Measurements from ENCODE around the gene OSCAR.

Gene OSCAR, protein sequence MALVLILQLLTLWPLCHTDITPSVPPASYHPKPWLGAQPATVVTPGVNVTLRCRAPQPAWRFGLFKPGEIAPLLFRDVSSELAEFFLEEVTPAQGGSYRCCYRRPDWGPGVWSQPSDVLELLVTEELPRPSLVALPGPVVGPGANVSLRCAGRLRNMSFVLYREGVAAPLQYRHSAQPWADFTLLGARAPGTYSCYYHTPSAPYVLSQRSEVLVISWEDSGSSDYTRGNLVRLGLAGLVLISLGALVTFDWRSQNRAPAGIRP

GRCh38 chr19:54100561-54100960 is at the start of gene OSCAR:
Gene OSCAR (minus strand): TSS chr19:54100803. CDS start chr19:54100792, 11 bp downstream.
- peak; percentile 70 for DNase-seq

DNA sequence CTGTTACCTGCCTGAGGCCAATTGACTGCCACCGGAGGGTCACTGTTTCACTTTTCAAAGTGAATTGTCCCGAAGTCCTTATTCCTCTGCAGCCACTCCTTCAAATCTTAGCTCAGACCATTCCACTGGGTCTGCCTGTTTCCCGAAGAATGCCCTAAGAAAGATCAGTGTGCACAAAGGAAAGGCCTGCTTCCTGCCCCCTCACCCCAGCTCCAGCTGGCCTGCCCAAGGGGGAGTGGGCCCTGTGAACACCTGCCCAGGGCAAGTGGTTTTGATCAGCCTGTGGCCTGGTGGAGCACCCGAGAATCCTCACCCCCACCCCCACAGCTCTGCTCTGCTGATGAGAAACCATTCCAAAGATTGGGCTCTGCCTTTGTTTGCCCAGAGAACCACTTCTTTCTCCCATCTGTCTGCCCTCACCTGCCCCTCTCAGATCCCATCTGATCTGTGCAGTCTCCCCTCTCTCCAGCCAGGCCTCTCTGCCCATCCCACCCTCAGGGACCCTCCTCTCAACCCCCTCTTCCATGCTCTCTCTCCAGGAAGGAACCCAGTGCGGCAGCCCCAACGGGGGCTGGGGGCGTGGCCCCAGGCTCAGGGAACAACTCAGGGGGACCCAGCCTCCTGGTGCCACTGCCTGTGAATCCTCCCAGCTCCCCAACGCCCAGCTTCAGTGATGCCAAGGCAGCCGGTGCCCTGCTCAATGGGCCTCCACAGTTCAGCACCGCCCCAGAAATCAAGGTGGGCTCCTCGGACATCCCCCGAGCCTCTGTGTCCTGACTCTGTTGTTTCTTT is 48.6 kb upstream of the OSCAR start:
- DNase-seq = no peak

DNA sequence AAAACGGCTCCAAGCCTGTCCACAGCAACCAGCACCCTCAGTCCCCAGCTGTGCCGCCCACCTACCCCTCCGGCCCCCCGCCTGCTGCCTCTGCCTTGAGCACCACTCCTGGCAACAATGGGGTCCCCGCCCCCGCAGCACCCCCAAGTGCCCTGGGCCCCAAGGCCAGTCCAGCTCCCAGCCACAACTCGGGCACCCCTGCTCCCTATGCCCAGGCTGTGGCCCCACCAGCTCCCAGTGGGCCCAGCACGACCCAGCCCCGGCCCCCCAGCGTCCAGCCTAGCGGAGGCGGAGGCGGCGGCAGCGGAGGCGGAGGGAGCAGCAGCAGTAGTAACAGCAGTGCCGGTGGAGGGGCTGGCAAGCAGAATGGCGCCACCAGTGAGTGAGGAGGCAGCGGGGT is 47.6 kb upstream of the OSCAR start:
- DNase-seq = no peak

DNA sequence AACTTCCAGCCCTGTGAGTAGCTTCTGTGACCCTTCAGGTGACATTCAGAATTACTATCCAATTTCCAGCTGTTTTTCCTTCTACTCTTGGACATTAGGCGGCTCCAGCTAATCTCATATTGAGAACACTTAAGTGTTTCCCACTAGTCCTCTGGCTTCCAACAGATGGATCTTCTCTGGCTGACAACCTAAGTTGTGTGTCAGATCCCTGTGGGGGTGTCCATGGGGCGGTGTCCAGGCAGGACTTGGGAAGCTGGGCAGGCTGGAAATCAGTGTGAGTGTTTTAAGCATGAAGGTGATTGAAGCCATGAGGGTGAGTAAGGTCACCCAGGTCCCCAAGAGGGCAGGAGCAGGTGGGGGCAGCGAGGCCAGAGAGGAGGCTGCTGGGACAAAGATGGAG is 47.1 kb upstream of the OSCAR start:
- no peak for DNase-seq

DNA sequence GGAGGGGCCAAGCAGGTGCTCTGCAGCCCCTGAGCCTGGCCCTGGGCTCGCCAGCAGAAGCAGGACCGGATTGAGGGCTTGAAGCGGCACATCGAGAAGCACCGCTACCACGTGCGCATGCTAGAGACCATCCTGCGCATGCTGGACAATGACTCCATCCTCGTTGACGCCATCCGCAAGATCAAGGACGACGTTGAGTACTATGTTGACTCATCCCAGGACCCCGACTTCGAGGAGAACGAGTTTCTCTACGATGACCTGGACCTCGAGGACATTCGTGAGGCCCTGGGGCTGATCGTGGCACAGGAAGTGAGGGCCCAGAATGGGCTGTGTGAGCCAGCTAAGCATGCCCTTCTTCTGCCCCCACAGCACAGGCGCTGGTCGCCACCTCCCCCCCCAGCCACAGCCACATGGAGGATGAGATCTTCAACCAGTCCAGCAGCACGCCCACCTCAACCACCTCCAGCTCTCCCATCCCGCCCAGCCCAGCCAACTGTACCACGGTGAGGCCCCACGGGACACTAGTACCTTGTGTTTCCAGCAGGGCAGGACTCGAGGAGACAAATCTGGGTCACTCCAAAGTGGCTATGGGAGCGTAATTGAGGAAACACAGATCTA is 45.0 kb upstream of the OSCAR start:
- DNase-seq = no peak

DNA sequence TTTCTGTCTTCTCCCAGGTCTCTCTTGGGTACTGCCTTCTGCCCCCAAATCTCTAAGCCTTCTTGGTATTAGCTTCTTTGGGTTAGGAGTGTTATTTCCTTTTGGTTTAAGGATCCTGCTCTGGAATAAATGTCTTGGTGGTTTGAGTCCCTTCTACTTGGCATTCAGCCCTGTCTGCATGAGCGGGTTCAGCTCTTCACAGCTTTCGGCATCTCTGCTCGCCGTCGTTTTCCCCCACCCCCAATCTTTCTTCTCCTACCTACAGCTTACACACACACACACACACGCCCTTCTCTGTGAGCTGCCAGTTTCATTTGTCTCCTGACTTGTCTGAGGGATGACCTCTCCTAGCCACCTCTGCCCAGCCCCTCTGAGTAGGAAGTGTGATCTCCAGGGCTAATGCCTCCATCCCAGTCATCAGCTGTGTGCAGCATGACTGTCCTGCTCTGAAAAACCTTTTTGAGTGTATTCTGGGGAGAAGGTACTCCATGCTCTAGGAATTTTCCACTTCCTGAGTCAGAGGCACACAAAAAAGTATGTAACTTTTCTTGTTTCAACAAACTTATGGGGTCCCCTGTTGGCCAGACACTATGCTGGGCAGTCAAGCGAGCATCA is 41.7 kb upstream of the OSCAR start:
- no peak for DNase-seq

DNA sequence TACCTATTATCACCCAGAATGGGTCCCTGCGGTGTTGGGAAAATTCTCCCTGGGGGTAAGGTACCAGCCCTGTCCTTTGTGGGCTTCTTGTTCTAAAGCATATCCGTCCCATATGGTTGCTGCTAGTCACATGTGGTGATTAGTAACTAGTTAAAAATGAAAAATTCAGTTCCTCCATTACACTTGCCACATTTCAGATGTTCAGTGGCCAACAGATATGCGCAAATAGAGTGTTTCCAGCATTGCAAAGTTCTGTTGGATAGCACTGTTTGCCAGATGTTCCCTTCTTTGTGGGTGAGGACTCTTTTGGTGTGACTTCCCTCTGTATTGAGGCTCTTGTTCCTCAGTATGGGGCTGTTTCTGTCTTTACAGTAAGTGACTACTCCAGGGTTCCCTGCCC is 40.8 kb upstream of the OSCAR start:
- DNase-seq = no peak

- DNase-seq = no peak
Observed at GRCh38 chr19:54138489-54139256, 38.1 kb upstream of the OSCAR start.

DNA sequence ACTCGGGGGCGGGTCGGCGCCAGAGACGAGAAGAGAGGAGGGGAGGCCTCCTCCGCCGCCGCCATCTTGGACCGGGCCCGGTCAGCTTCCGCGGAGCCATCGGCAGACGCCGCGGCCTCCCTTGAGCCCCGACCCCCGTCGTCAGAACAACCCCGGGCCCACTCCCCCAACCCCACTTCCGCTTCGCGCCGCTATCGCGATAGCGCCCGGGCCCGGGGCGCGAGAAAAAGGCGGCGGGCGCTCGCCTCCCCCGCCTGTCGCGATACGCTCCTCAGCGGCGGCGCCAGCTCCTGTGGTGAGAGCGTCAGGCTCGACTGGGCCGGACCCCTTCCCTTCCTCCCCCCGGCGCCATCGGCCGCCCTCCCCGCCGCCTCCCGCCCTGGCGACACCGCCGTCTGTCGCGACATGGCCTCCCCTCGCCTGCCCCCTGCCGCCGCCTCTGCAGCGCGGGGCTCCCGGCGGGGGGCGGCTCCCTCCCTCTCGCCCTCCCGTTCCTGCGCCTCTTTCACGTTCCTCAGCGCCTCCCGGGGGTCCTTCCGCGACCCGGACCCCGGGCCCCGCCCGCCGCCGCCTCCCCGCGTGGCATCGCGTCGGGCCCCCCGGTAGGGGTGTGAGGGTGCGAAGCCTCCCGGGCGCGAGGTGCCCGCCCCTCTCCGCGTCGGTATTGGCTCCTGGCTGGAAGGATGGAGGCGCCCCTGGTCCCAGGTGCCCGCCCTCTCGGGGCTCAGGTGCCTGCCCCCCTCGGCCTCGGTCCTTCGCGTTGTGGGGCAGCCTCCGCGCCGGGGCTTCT is 37.3 kb upstream of the OSCAR start, which contains the start of gene CNOT3:
CNOT3 (plus strand) TSS at position 64 of the 790 bp plus-strand sequence. CDS start 5,217 bp downstream, outside the sequence.
- DNase-seq = no peak

DNA sequence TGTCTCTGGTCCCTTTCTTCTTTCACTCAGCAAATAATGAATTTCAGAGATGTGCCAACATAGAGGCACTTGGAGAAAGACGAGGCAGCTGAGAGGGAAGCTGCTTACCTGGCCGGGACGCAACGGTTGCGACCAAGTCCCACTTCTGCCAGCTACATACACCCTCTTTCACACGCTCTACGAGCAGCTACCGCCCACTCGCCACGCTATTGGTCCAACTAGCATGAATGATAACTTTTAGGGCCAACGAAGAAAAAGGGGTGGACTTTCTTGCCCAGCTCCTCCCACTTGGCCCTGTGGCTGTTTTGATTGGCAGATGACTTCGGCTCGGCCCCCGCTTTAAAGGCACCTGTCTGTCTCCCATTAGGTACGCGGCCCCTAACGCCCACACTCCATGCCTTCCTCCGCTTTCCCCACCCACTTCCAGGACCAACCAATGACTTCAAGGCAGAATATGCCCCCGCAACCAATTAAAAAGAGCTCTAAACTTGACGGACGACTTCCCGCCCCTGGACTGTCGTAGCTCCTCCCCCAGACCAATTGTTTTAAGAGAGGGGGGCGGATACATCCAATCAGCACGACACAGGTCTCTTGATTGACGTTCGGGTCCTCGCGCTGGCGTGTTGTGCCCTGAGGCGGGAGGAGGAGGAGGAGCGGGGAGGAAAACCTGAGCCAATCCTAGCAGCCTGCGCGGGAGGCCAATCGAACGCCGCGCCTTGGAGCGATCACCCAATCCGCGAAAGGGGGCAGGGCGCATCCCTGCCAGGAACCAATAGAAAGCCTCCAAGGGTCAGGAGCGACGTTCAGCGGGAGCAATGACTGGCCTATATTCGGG is 36.5 kb upstream of the OSCAR start:
- DNase-seq = peak; percentile 99 to 100

DNA sequence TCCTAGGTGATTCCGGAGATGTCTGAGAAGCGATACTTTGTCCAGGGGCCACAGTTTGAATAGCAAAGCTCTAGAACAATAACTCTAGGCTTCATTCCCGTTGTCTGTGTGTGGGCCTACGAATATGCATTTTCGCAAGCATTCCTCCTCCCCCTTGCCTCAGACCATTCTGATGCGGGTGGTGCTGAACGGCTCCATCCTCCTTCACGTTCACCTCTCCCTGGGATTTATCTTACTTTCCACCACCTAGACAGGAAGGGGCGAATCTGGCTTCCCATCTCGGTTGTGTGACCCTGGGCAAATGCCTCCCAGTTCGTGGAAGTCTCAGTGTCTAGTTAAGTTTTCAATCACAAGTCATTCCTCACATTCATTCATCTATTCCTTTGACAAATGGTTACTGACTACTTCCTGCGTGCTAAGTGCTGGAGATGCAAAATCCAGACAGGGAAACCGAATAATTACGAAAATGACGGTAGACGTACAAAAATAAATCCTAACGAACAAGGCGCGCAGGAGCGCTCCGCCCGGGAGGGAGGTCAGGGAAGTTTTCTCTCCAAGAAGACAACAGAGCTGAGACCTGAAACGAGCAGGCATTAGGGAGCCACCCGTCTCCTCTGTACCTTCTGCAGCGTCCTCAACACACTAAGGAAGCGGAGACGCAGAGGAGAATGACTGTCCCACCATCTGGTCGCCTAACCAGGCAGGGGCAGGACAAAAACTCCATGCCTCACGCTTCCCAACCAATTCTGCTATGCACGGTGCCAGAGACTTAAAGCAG is 35.7 kb upstream of the OSCAR start:
- peak in 1 of 2 experiments; percentile 50 for DNase-seq

DNA sequence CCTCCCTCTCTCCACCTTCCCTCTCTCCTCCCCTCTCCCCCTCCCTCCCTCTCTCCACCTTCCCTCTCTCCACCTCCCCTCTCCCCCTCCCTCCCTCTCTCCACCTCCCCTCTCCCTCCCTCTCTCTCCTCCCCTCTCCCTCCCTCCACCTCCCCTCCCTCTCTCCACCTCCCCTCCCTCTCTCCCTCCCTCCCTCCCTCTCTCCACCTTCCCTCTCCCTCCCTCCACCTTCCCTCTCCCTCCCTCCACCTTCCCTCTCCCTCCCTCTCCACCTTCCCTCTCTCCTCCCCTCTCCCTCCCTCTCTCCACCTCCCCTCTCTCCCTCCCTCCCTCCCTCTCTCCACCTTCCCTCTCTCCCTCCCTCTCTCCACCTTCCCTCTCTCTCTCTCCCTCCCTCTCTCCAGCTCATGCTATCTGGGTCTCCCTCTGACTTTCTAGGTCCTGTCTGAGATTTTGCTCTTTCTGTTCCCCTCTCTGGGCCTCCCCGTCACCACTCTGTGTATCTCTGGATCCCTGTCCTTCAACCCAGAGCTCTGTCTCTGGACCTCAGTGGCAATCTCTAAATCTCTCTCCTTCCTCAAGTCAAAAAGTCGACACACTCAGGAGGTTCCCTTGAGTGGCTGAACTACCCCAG is 33.5 kb upstream of the OSCAR start:
- DNase-seq = no peak

- peak in 1 of 2 experiments; percentile 2 for DNase-seq
Observed at GRCh38 chr19:54133312-54133956, 32.8 kb upstream of the OSCAR start.

- DNase-seq = no peak
Observed at GRCh38 chr19:54129617-54129996, 29.0 kb upstream of the OSCAR start.

- DNase-seq = no peak
Observed at GRCh38 chr19:54128796-54129616, 28.4 kb upstream of the OSCAR start.

GRCh38 chr19:54128441-54128725 is 27.8 kb upstream of the OSCAR start:
- DNase-seq = no peak

- DNase-seq = no peak
Observed at GRCh38 chr19:54127688-54128440, 27.3 kb upstream of the OSCAR start.

Measured in AML-193 (cell line).